HEK293 (cell line): ENCODE results near the gene HSBP1.

Experiments
- CTCF ChIA-PET: fragments of 350-600 bp; formaldehyde crosslinking; extraction: SDS; loops from one replicate; lab custom pipeline; 2021; ENCODE audit warnings: antibody characterized with exemption; lab: Yijun Ruan, JAX
- POLR2A ChIA-PET: fragments of 300-600 bp; formaldehyde crosslinking; extraction: SDS; loops from one replicate; lab custom pipeline; 2020; ENCODE audit warnings: antibody characterized with exemption, inconsistent platforms; lab: Yijun Ruan, JAX
- H3K27ac ChIP-seq: fragments of 200-500 bp; sonication (Bioruptor generic); 2 replicates; pipeline ENCODE4 v1.5.1; 2014; ENCODE audit warnings: low read depth, low read length, control low read depth, inconsistent platforms; ENCODE audit errors: extremely low read depth
- H3K36me3 ChIP-seq, 2 experiments: fragments of 200-500 bp in 1 of 2; sonication (Bioruptor generic) in 1 of 2; 1 replicate in 1 of 2; 2 replicates in 1 of 2; pipeline ENCODE4 v1.5.1; 2014 to 2017; ENCODE audit warnings: inconsistent platforms in 2 of 2, low read length in 2 of 2; ENCODE audit not compliant: control insufficient read depth in 2 of 2, insufficient read depth in 1 of 2
- H3K4me1 ChIP-seq: fragments of 200-500 bp; sonication (Bioruptor generic); 2 replicates; pipeline ENCODE4 v1.5.1; 2014; ENCODE audit warnings: mild to moderate bottlenecking, low read length, inconsistent platforms; ENCODE audit not compliant: control insufficient read depth, insufficient read depth
- H3K4me3 ChIP-seq: 2 replicates; pipeline ENCODE4 v1.5.1; 2011; ENCODE audit warnings: low read depth, mild to moderate bottlenecking, control low read depth, low read length, moderate library complexity
- H3K9me3 ChIP-seq: fragments of 200-500 bp; sonication (Bioruptor generic); 2 replicates; pipeline ENCODE4 v1.5.1; 2014; ENCODE audit warnings: low read depth, low read length, inconsistent platforms; ENCODE audit not compliant: control insufficient read depth, insufficient read depth
- GLI2 ChIP-seq: fragments of 450-650 bp; formaldehyde crosslinking; IDR thresholded peaks from 2 replicates; pipeline ENCODE4; 2017; ENCODE audit warnings: missing biosample characterization, missing genetic modification characterization, low read depth, borderline replicate concordance
- GLIS1 ChIP-seq: fragments of 450-650 bp; formaldehyde crosslinking; IDR thresholded peaks from 2 replicates; pipeline ENCODE4 v1.5.1; 2016; ENCODE audit warnings: missing biosample characterization, missing genetic modification characterization
- ZBTB1 ChIP-seq: fragments of 450-650 bp; formaldehyde crosslinking; IDR thresholded peaks from 2 replicates; pipeline ENCODE4 v1.5.1; 2016; ENCODE audit warnings: missing biosample characterization, missing genetic modification characterization
- ZBTB17 ChIP-seq: fragments of 450-650 bp; formaldehyde crosslinking; IDR thresholded peaks from 2 replicates; pipeline ENCODE4 v1.5.1; 2016; ENCODE audit warnings: missing biosample characterization, missing genetic modification characterization
- ZNF146 ChIP-seq: fragments of 450-650 bp; formaldehyde crosslinking; IDR thresholded peaks from 2 replicates; pipeline ENCODE4 v1.5.1; 2016; ENCODE audit warnings: missing biosample characterization, missing genetic modification characterization
- ZNF19 ChIP-seq: fragments of 450-650 bp; formaldehyde crosslinking; IDR thresholded peaks from 2 replicates; pipeline ENCODE4; 2016; ENCODE audit warnings: missing biosample characterization, missing genetic modification characterization, low read depth
- ZNF202 ChIP-seq: fragments of 450-650 bp; formaldehyde crosslinking; IDR thresholded peaks from 2 replicates; pipeline ENCODE4 v1.5.1; 2016; ENCODE audit warnings: missing biosample characterization, missing genetic modification characterization, borderline replicate concordance
- ZNF211 ChIP-seq: fragments of 450-650 bp; formaldehyde crosslinking; IDR thresholded peaks from 2 replicates; pipeline ENCODE4 v1.5.1; 2016; ENCODE audit warnings: low read depth, missing biosample characterization, missing genetic modification characterization
- ZNF335 ChIP-seq: fragments of 450-650 bp; formaldehyde crosslinking; conservative IDR thresholded peaks from 2 replicates; pipeline ENCODE4 v1.5.1; 2016; ENCODE audit warnings: missing biosample characterization, missing genetic modification characterization
- ZNF366 ChIP-seq: fragments of 450-650 bp; formaldehyde crosslinking; conservative IDR thresholded peaks from 2 replicates; pipeline ENCODE4 v1.5.1; 2016; ENCODE audit warnings: missing biosample characterization, missing genetic modification characterization
- ZNF560 ChIP-seq: fragments of 450-650 bp; formaldehyde crosslinking; IDR thresholded peaks from 2 replicates; pipeline ENCODE4 v1.5.1; 2017; ENCODE audit warnings: missing biosample characterization, missing genetic modification characterization, borderline replicate concordance
- ZNF629 ChIP-seq: fragments of 450-650 bp; formaldehyde crosslinking; IDR thresholded peaks from 2 replicates; pipeline ENCODE4 v1.5.1; 2017; ENCODE audit warnings: missing biosample characterization, missing genetic modification characterization
- ZNF664 ChIP-seq: fragments of 450-650 bp; formaldehyde crosslinking; IDR thresholded peaks from 2 replicates; pipeline ENCODE4 v1.5.1; 2016; ENCODE audit warnings: missing biosample characterization, missing genetic modification characterization
- ZNF747 ChIP-seq: fragments of 450-650 bp; formaldehyde crosslinking; IDR thresholded peaks from 2 replicates; pipeline ENCODE4 v1.5.1; 2016; ENCODE audit warnings: missing biosample characterization, missing genetic modification characterization
- ZSCAN16 ChIP-seq: fragments of 450-650 bp; formaldehyde crosslinking; IDR thresholded peaks from 2 replicates; pipeline ENCODE4 v1.5.1; 2016; ENCODE audit warnings: missing biosample characterization, missing genetic modification characterization
- TF ChIP-seq, protein P1 (sequence below): fragments of 450-650 bp; IDR thresholded peaks from 2 replicates; pipeline ENCODE4 v1.5.1; 2018; ENCODE audit warnings: missing biosample characterization, missing genetic modification characterization
- TF ChIP-seq, protein P2 (sequence below): fragments of 450-650 bp; formaldehyde crosslinking; IDR thresholded peaks from 2 replicates; pipeline ENCODE4 v1.5.1; 2016; ENCODE audit warnings: missing biosample characterization, missing genetic modification characterization, borderline replicate concordance
- TF ChIP-seq, protein P3 (sequence below): fragments of 450-650 bp; formaldehyde crosslinking; IDR thresholded peaks from 2 replicates; pipeline ENCODE4 v1.5.1; 2016; ENCODE audit warnings: missing biosample characterization, missing genetic modification characterization
- TF ChIP-seq, protein P4 (sequence below): fragments of 450-650 bp; formaldehyde crosslinking; IDR thresholded peaks from 2 replicates; pipeline ENCODE4 v1.5.1; 2017; ENCODE audit warnings: missing biosample characterization, missing genetic modification characterization
- TF ChIP-seq, protein P5 (sequence below): fragments of 450-650 bp; formaldehyde crosslinking; IDR thresholded peaks from 2 replicates; pipeline ENCODE4 v1.5.1; 2016; ENCODE audit warnings: missing biosample characterization, missing genetic modification characterization, low read depth

HSBP1 gene

DNA sequence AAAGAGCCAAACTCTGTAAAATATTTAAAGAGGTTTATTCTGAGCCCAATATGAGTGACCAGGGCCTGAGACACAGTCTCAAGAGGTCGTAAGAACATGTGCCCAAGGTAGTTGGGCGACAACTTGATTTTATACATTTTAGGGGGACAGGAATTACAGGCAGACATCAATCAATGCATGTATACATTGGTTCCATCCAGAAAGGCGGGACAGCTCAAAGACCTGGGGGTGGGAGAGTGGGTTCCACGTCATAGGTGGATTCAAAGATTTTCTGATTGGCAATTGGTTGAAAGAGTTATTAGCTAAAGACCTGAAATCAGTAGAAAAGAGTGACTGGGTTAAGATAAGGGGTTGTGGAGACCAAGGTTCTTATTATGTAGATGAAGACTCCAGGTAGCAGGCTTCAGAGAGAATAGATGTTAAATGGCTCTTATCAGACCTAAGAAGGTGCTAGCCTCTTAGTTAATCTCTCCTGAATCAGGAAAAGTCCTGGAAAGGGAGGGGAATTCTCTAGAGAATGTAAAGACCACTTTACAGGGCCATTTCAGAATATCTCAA is 32.4 kb downstream of the HSBP1 start:
- no peak overlapping the region for H3K4me3 ChIP-seq
- POLR2A ChIA-PET, result no interaction called here
- no peaks in the 10 kb centered on the region for H3K9me3 ChIP-seq
- no peak for TF ChIP-seq ZSCAN16
- no peak for TF ChIP-seq ZBTB1 (tag by site-specific recombination)
- TF ChIP-seq, protein P1, sequence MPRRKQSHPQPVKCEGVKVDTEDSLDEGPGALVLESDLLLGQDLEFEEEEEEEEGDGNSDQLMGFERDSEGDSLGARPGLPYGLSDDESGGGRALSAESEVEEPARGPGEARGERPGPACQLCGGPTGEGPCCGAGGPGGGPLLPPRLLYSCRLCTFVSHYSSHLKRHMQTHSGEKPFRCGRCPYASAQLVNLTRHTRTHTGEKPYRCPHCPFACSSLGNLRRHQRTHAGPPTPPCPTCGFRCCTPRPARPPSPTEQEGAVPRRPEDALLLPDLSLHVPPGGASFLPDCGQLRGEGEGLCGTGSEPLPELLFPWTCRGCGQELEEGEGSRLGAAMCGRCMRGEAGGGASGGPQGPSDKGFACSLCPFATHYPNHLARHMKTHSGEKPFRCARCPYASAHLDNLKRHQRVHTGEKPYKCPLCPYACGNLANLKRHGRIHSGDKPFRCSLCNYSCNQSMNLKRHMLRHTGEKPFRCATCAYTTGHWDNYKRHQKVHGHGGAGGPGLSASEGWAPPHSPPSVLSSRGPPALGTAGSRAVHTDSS (tag by site-specific recombination), result no peak
- TF ChIP-seq GLI2 (tag by site-specific recombination), result no peak
- no peak for TF ChIP-seq ZNF146
- TF ChIP-seq GLIS1 (tag by site-specific recombination), result no peak
- TF ChIP-seq, protein P2, sequence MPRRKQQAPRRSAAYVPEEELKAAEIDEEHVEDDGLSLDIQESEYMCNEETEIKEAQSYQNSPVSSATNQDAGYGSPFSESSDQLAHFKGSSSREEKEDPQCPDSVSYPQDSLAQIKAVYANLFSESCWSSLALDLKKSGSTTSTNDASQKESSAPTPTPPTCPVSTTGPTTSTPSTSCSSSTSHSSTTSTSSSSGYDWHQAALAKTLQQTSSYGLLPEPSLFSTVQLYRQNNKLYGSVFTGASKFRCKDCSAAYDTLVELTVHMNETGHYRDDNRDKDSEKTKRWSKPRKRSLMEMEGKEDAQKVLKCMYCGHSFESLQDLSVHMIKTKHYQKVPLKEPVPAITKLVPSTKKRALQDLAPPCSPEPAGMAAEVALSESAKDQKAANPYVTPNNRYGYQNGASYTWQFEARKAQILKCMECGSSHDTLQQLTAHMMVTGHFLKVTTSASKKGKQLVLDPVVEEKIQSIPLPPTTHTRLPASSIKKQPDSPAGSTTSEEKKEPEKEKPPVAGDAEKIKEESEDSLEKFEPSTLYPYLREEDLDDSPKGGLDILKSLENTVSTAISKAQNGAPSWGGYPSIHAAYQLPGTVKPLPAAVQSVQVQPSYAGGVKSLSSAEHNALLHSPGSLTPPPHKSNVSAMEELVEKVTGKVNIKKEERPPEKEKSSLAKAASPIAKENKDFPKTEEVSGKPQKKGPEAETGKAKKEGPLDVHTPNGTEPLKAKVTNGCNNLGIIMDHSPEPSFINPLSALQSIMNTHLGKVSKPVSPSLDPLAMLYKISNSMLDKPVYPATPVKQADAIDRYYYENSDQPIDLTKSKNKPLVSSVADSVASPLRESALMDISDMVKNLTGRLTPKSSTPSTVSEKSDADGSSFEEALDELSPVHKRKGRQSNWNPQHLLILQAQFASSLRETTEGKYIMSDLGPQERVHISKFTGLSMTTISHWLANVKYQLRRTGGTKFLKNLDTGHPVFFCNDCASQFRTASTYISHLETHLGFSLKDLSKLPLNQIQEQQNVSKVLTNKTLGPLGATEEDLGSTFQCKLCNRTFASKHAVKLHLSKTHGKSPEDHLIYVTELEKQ (tag by site-specific recombination), result no peak
- TF ChIP-seq, protein P3, sequence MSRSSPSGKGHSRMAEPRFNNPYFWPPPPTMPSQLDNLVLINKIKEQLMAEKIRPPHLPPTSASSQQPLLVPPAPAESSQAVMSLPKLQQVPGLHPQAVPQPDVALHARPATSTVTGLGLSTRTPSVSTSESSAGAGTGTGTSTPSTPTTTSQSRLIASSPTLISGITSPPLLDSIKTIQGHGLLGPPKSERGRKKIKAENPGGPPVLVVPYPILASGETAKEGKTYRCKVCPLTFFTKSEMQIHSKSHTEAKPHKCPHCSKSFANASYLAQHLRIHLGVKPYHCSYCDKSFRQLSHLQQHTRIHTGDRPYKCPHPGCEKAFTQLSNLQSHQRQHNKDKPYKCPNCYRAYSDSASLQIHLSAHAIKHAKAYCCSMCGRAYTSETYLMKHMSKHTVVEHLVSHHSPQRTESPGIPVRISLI (tag by site-specific recombination), result no peak
- TF ChIP-seq ZBTB17, result no peak
- TF ChIP-seq, protein P4, sequence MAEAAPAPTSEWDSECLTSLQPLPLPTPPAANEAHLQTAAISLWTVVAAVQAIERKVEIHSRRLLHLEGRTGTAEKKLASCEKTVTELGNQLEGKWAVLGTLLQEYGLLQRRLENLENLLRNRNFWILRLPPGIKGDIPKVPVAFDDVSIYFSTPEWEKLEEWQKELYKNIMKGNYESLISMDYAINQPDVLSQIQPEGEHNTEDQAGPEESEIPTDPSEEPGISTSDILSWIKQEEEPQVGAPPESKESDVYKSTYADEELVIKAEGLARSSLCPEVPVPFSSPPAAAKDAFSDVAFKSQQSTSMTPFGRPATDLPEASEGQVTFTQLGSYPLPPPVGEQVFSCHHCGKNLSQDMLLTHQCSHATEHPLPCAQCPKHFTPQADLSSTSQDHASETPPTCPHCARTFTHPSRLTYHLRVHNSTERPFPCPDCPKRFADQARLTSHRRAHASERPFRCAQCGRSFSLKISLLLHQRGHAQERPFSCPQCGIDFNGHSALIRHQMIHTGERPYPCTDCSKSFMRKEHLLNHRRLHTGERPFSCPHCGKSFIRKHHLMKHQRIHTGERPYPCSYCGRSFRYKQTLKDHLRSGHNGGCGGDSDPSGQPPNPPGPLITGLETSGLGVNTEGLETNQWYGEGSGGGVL, result no peak
- TF ChIP-seq ZNF19 (tag by site-specific recombination), result no peak
- CTCF ChIA-PET, result no interaction called here
- no peak overlapping the region for H3K27ac ChIP-seq
- H3K4me1 ChIP-seq, result no peaks in the 10 kb centered on the region
- H3K36me3 ChIP-seq, result no peaks in the 10 kb centered on the region

DNA sequence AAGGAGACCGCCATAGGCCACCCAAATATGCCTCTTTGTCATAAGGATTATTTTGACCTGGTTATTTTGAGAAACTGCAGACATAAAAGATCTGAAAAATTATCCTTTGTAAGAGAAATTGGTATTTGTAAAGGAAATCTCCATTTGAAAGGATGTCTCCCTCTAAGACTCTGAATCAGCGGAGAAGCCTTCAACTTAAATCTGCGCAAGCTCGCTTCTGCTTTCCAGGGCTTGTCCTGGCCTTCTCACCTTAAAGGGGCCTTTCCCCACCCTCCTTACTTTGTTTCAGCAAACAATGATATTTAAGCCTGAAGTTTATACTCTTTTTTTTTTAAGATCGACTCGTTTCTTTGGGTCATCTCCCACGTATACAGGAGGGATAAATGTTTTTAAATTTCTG is 34.5 kb downstream of the HSBP1 start:
- CTCF ChIA-PET, result interaction anchor here (0.6 to 2.3 kb wide), 2 partner anchors 16 to 272 kb away, joined by 4 to 7 read pairs; no protein-coding TSS in a partner anchor
- no peaks in the 10 kb centered on the region for H3K9me3 ChIP-seq
- H3K4me3 ChIP-seq, result no peak overlapping the region
- TF ChIP-seq ZNF629 (tag by site-specific recombination) (no peak), ZNF366 (no peak), ZNF560 (tag by site-specific recombination) (no peak), ZNF335 (tag by site-specific recombination) (no peak), ZNF664 (tag by site-specific recombination) (no peak), ZNF211 (tag by site-specific recombination) (no peak), ZNF747 (tag by site-specific recombination) (no peak), GLIS1 (tag by site-specific recombination) (no peak), ZNF202 (tag by site-specific recombination) (no peak)
- TF ChIP-seq, protein P5, sequence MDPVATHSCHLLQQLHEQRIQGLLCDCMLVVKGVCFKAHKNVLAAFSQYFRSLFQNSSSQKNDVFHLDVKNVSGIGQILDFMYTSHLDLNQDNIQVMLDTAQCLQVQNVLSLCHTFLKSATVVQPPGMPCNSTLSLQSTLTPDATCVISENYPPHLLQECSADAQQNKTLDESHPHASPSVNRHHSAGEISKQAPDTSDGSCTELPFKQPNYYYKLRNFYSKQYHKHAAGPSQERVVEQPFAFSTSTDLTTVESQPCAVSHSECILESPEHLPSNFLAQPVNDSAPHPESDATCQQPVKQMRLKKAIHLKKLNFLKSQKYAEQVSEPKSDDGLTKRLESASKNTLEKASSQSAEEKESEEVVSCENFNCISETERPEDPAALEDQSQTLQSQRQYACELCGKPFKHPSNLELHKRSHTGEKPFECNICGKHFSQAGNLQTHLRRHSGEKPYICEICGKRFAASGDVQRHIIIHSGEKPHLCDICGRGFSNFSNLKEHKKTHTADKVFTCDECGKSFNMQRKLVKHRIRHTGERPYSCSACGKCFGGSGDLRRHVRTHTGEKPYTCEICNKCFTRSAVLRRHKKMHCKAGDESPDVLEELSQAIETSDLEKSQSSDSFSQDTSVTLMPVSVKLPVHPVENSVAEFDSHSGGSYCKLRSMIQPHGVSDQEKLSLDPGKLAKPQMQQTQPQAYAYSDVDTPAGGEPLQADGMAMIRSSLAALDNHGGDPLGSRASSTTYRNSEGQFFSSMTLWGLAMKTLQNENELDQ (tag by site-specific recombination), result no peak
- TF ChIP-seq, all 188 proteins: peak for 0
- Histone ChIP-seq H3K27ac (no peak overlapping the region), H3K4me1 (no peaks in the 10 kb centered on the region), H3K36me3 (no peaks in the 10 kb centered on the region)
- POLR2A ChIA-PET, result no interaction called here
